PC-3 (cell line): ENCODE data around the gene MAT2B.

ENCODE experiments used
- EZH2 ChIP-seq: fragments of 300-600 bp; sonication (generic); IDR thresholded peaks from one replicate; pipeline ENCODE4 v1.6.1; 2017; ENCODE audit warnings: antibody characterized with exemption, mild to moderate bottlenecking, low read length; ENCODE audit not compliant: unreplicated experiment
- EZH2phosphoT487 ChIP-seq: fragments of 300-600 bp; sonication (generic); IDR thresholded peaks from 2 replicates; pipeline ENCODE4 v1.6.1; 2018; ENCODE audit warnings: mild to moderate bottlenecking, antibody characterized with exemption, low read length, borderline replicate concordance
- TF ChIP-seq, protein P1 (sequence below): fragments of 300-600 bp; sonication (generic); conservative IDR thresholded peaks from 2 replicates; pipeline ENCODE4 v1.5.1; 2017; ENCODE audit warnings: antibody characterized with exemption, low read depth, mild to moderate bottlenecking, low read length

DNA sequence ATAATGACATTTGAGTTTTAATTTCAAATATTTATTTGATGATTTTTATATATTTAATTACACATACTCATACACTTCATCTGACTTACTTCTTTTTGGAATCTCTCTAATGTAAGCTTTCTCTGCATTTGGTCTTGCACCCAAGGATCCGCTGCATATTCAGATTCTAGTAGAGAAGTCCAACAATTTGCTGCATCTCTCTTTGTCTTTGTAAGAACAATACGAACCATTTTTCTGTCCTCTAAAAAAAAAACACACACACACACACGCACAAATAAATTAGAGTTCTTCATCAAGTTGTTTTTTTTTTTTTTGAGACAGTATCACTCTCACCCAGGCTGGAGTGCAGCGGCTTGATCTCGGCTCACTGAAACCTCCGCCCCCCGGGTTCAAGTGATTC lies 48.6 kb upstream of the MAT2B start:
- TF ChIP-seq, protein P1, sequence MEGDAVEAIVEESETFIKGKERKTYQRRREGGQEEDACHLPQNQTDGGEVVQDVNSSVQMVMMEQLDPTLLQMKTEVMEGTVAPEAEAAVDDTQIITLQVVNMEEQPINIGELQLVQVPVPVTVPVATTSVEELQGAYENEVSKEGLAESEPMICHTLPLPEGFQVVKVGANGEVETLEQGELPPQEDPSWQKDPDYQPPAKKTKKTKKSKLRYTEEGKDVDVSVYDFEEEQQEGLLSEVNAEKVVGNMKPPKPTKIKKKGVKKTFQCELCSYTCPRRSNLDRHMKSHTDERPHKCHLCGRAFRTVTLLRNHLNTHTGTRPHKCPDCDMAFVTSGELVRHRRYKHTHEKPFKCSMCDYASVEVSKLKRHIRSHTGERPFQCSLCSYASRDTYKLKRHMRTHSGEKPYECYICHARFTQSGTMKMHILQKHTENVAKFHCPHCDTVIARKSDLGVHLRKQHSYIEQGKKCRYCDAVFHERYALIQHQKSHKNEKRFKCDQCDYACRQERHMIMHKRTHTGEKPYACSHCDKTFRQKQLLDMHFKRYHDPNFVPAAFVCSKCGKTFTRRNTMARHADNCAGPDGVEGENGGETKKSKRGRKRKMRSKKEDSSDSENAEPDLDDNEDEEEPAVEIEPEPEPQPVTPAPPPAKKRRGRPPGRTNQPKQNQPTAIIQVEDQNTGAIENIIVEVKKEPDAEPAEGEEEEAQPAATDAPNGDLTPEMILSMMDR: no peak
- TF ChIP-seq EZH2 (no peak), EZH2phosphoT487 (no peak)
